ENCODE results near the gene TXK.

The TXK gene

GRCh38 chr4:48133669-48134068 lies 381 bp downstream of the TXK start:
- DNase-seq, result no peak

GRCh38 chr4:48131736-48132135 lies 2.3 kb downstream of the TXK start:
- DNase-seq, result no peak

- no peak for DNase-seq
Observed at GRCh38 chr4:48130100-48130499, 4.0 kb downstream of the TXK start.

GRCh38 chr4:48129307-48130014 lies 4.6 kb downstream of the TXK start:
- peak; percentile 47 for DNase-seq

- DNase-seq, result peak; percentile 65
Observed at GRCh38 chr4:48127682-48128404, 6.2 kb downstream of the TXK start.

GRCh38 chr4:48127231-48127630 lies 6.8 kb downstream of the TXK start:
- DNase-seq, result no peak

GRCh38 chr4:48126621-48127020 lies 7.4 kb downstream of the TXK start:
- DNase-seq, result no peak

- no peak for DNase-seq
Observed at GRCh38 chr4:48124870-48125269, 9.2 kb downstream of the TXK start.

GRCh38 chr4:48122756-48123155 lies 11.3 kb downstream of the TXK start:
- DNase-seq, result no peak

GRCh38 chr4:48121180-48121579 lies 12.9 kb downstream of the TXK start:
- DNase-seq, result no peak

- DNase-seq, result no peak
Observed at GRCh38 chr4:48120132-48120531, 13.9 kb downstream of the TXK start.

GRCh38 chr4:48119646-48120045 lies 14.4 kb downstream of the TXK start:
- no peak for DNase-seq

- DNase-seq, result no peak
Observed at GRCh38 chr4:48118081-48118480, 16.0 kb downstream of the TXK start.

GRCh38 chr4:48116582-48116981 lies 17.5 kb downstream of the TXK start:
- no peak for DNase-seq

- DNase-seq, result no peak
Observed at GRCh38 chr4:48114412-48114811, 19.6 kb downstream of the TXK start.

- DNase-seq, result no peak
Observed at GRCh38 chr4:48112017-48112667, 21.9 kb downstream of the TXK start.

- no peak for DNase-seq
Observed at GRCh38 chr4:48110452-48110978, 23.5 kb downstream of the TXK start.

GRCh38 chr4:48109413-48110263 lies 24.4 kb downstream of the TXK start:
- DNase-seq, result no peak

GRCh38 chr4:48108309-48109073 lies 25.6 kb downstream of the TXK start:
- no peak for DNase-seq

- DNase-seq, result no peak
Observed at GRCh38 chr4:48105230-48105629, 28.8 kb downstream of the TXK start.

GRCh38 chr4:48103483-48104139 lies 30.4 kb downstream of the TXK start:
- DNase-seq, result no peak

- DNase-seq, result no peak
Observed at GRCh38 chr4:48102303-48102702, 31.7 kb downstream of the TXK start.

Measured in activated T-cell treated with anti-CD3 and anti-CD28 coated beads, Interleukin-2, amount 50 U/mL, for 1 hour (primary cell).